H9 (cell line): ENCODE data around the gene SPCS1. TPM values are rescaled to one million over a fixed set of nuclear protein-coding genes. Genes with fewer than 3 reads are reported as not detected.

Experiments
- DNase-seq: peaks from one replicate; pipeline ENCODE4 v3.0.0-alpha.2; 2017
- H2AFZ ChIP-seq: one replicate; pipeline ENCODE4 v1.6.1; 2013; ENCODE audit warnings: mild to moderate bottlenecking, low read length, control low read depth, moderate library complexity
- H2AK5ac ChIP-seq: 2 replicates; pipeline ENCODE4 v1.6.1; 2013; ENCODE audit warnings: low read length, control low read depth, mixed read lengths; ENCODE audit not compliant: insufficient read length
- H2BK120ac ChIP-seq: one replicate; pipeline ENCODE4 v1.6.1; 2013; ENCODE audit warnings: low read depth, mild to moderate bottlenecking, low read length, control low read depth, inconsistent platforms; ENCODE audit not compliant: poor library complexity, severe bottlenecking
- H2BK12ac ChIP-seq: 2 replicates; pipeline ENCODE4 v1.6.1; 2013; ENCODE audit warnings: low read length, control low read depth, mixed read lengths, low read depth; ENCODE audit not compliant: insufficient read length
- H2BK15ac ChIP-seq: 2 replicates; pipeline ENCODE4 v1.6.1; 2013; ENCODE audit warnings: low read depth, low read length, control low read depth
- H2BK20ac ChIP-seq: one replicate; pipeline ENCODE4 v1.6.1; 2013; ENCODE audit warnings: low read depth, mild to moderate bottlenecking, low read length, control low read depth, inconsistent platforms; ENCODE audit not compliant: poor library complexity, severe bottlenecking
- H2BK5ac ChIP-seq: 2 replicates; pipeline ENCODE4 v1.6.1; 2013; ENCODE audit warnings: low read length, control low read depth, mixed read lengths; ENCODE audit not compliant: insufficient read length
- H3K14ac ChIP-seq: 2 replicates; pipeline ENCODE4 v1.6.1; 2013; ENCODE audit warnings: low read length, control low read depth; ENCODE audit not compliant: insufficient read depth
- H3K18ac ChIP-seq: 2 replicates; pipeline ENCODE4 v1.6.1; 2013; ENCODE audit warnings: low read depth, mild to moderate bottlenecking, mixed read lengths, low read length, control low read depth; ENCODE audit not compliant: insufficient read length
- H3K23ac ChIP-seq: 2 replicates; pipeline ENCODE4 v1.6.1; 2013; ENCODE audit warnings: low read length, control low read depth, mixed read lengths, low read depth; ENCODE audit not compliant: insufficient read length
- H3K23me2 ChIP-seq: 2 replicates; pipeline ENCODE4 v1.6.1; 2013; ENCODE audit warnings: low read depth, mild to moderate bottlenecking, mixed read lengths, low read length, control low read depth; ENCODE audit not compliant: insufficient read length, poor library complexity, severe bottlenecking
- H3K27ac ChIP-seq: 2 replicates; pipeline ENCODE4 v1.5.1; 2013; ENCODE audit warnings: low read length, control low read depth, mixed read lengths, low read depth; ENCODE audit not compliant: insufficient read length
- H3K27me3 ChIP-seq: 2 replicates; pipeline ENCODE4 v1.6.1; 2013; ENCODE audit warnings: low read length, control low read depth, inconsistent platforms; ENCODE audit not compliant: insufficient read depth
- H3K4ac ChIP-seq: 2 replicates; pipeline ENCODE4 v1.6.1; 2013; ENCODE audit warnings: low read depth, mild to moderate bottlenecking, control low read depth, inconsistent platforms, low read length, moderate library complexity
- H3K4me1 ChIP-seq: 2 replicates; pipeline ENCODE4 v1.6.1; 2013; ENCODE audit warnings: low read length, control low read depth, inconsistent platforms; ENCODE audit not compliant: insufficient read depth
- H3K4me2 ChIP-seq: 2 replicates; pipeline ENCODE4 v1.6.1; 2013; ENCODE audit warnings: low read length, control low read depth, mixed read lengths; ENCODE audit not compliant: insufficient read length, insufficient read depth
- H3K56ac ChIP-seq: 2 replicates; pipeline ENCODE4 v1.6.1; 2013; ENCODE audit warnings: low read depth, mild to moderate bottlenecking, mixed read lengths, low read length, control low read depth; ENCODE audit not compliant: insufficient read length
- H3K79me1 ChIP-seq: 2 replicates; pipeline ENCODE4 v1.6.1; 2013; ENCODE audit warnings: low read depth, mild to moderate bottlenecking, moderate library complexity, low read length, control low read depth, inconsistent platforms; ENCODE audit not compliant: insufficient read depth, poor library complexity, severe bottlenecking
- H3K79me2 ChIP-seq: 2 replicates; pipeline ENCODE4 v1.6.1; 2013; ENCODE audit warnings: low read length, control low read depth, inconsistent platforms; ENCODE audit not compliant: insufficient read depth
- H3K9ac ChIP-seq: 2 replicates; pipeline ENCODE4 v1.6.1; 2013; ENCODE audit warnings: low read length, control low read depth, mixed read lengths; ENCODE audit not compliant: insufficient read length; ENCODE audit errors: extremely low read depth
- H3K9me3 ChIP-seq: one replicate; pipeline ENCODE4 v1.6.1; 2013; ENCODE audit warnings: low read depth, low read length, inconsistent platforms; ENCODE audit not compliant: control insufficient read depth
- H3T11ph ChIP-seq: one replicate; pipeline ENCODE4 v1.6.1; 2013; ENCODE audit warnings: mild to moderate bottlenecking, low read length, control low read depth, inconsistent platforms
- H4K20me1 ChIP-seq: one replicate; pipeline ENCODE4 v1.6.1; 2013; ENCODE audit not compliant: control insufficient read depth, insufficient read length, insufficient read depth
- H4K5ac ChIP-seq: 2 replicates; pipeline ENCODE4 v1.6.1; 2013; ENCODE audit warnings: low read depth, mild to moderate bottlenecking, mixed read lengths, low read length, control low read depth; ENCODE audit not compliant: insufficient read length
- H4K8ac ChIP-seq: replicated peaks from 2 replicates; pipeline ENCODE4 v1.6.1; 2013; ENCODE audit warnings: low read length, control low read depth, mixed read lengths, low read depth; ENCODE audit not compliant: insufficient read length
- H4K91ac ChIP-seq: 2 replicates; pipeline ENCODE4 v1.6.1; 2013; ENCODE audit warnings: low read depth, mild to moderate bottlenecking, moderate library complexity, mixed read lengths, low read length, control low read depth; ENCODE audit not compliant: insufficient read length
- H3K27ac Mint-ChIP-seq, 3 experiments: 2 replicates in 2 of 3; 3 replicates in 1 of 3; pipeline ENCODE4 v1.8.0; 2020 to 2021; ENCODE audit warnings: mixed read lengths in 3 of 3, mild to moderate bottlenecking in 1 of 3, moderate library complexity in 1 of 3
- H3K27me3 Mint-ChIP-seq: 2 replicates; pipeline ENCODE4 v1.8.0; 2021; ENCODE audit warnings: low read depth, mild to moderate bottlenecking, moderate library complexity, mixed read lengths
- H3K36me3 Mint-ChIP-seq, 3 experiments: 2 replicates in 2 of 3; 3 replicates in 1 of 3; pipeline ENCODE4 v1.8.0; 2020 to 2021; ENCODE audit warnings: low read depth in 3 of 3, mixed read lengths in 3 of 3; ENCODE audit not compliant: insufficient read depth in 1 of 3
- H3K4me1 Mint-ChIP-seq, 2 experiments: 2 replicates each; pipeline ENCODE4 v1.8.0; 2020; ENCODE audit warnings: mixed read lengths in 2 of 2
- H3K4me3 Mint-ChIP-seq, 2 experiments: 2 replicates in 1 of 2; 3 replicates in 1 of 2; pipeline ENCODE4 v1.8.0; 2020 to 2021; ENCODE audit warnings: mild to moderate bottlenecking in 2 of 2, mixed read lengths in 2 of 2, moderate library complexity in 1 of 2
- H3K9me3 Mint-ChIP-seq, 2 experiments: 2 replicates in 1 of 2; 3 replicates in 1 of 2; pipeline ENCODE4 v1.8.0; 2020; ENCODE audit warnings: mild to moderate bottlenecking in 2 of 2, mixed read lengths in 2 of 2, moderate library complexity in 1 of 2
- WGBS: extraction: QIAGEN DNeasy Blood & Tissue Kit; methylation state at CpG from one replicate; pipeline ENCODE4 v1.1.7; 2013; ENCODE audit warnings: missing lambda C conversion rate, low lambda C conversion rate, mixed read lengths; ENCODE audit not compliant: insufficient read length; ENCODE audit errors: extremely low coverage; 5-methylcytosine and 5-hydroxymethylcytosine counted together
- total RNA-seq: library from RNA; stranded (reverse); gene quantifications from 2 replicates; pipeline ENCODE4 v1.2.1, GENCODE V29; 2021
- TF ChIP-seq, protein P1 (sequence below): fragments of 200-600 bp; sonication (generic); conservative IDR thresholded peaks from 3 replicates; pipeline ENCODE4 v1.8.0; 2021; ENCODE audit warnings: antibody characterized with exemption, mild to moderate bottlenecking

Gene SPCS1
- total RNA-seq, 1 experiment from 2014 or later = 106 TPM

DNA sequence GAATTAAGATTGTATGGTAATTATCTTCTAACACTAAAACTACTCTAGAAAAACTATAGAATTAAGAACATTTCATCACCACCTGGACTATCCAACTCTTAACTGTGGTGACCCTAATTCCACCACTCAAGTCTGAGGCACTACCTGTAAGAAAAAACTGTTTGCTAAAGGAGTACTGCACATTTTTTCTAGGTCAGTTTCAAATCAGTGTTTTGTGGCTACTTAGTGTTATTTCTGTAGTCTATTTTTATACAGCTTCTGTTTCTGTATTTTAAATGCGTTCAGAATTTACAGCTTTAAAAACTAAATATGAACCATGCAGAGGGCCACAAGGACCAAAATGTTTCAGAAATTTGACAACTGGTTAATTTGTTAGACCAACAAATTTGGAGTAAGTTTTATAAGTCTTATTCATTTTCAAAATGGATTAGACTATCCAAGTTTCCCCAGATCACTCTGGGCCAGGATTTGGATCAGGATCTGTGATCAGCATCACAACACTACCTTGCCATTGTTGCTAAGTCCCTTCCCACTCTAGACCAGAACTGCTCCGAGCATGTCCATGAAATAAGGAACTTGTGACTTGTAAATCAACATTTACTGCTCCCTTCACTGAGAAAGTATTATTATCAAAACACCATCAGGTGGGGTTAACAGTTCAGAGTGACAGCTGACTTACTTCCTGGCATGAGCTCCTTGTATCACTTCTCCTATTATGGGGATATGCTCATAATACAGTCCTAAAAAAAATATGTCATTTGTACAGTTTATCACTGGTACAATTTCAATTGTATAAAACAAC, 8.9 kb upstream of the SPCS1 start:
- Histone ChIP-seq H3K56ac (no peak overlapping the region), H3K23ac (no peak overlapping the region), H3K23me2 (no peaks in the 10 kb centered on the region), H3K4me1 (no peaks in the 10 kb centered on the region), H3K27ac (no peak overlapping the region), H2BK15ac (no peak overlapping the region), H2BK5ac (no peak overlapping the region), H3K18ac (no peak overlapping the region), H4K8ac (no peak overlapping the region), H3K4me2 (no peak overlapping the region), H2AK5ac (no peak overlapping the region), H4K20me1 (no peaks in the 10 kb centered on the region), H2BK12ac (no peak overlapping the region), H3K9ac (no peak overlapping the region), H4K91ac (no peak overlapping the region), H3K79me2 (no peaks in the 10 kb centered on the region), H3K4ac (no peak overlapping the region), H3K27me3 (no peaks in the 10 kb centered on the region), H3K9me3 (no peaks in the 10 kb centered on the region), H2BK120ac (no peak overlapping the region), H4K5ac (no peak overlapping the region), H3K79me1 (no peaks in the 10 kb centered on the region), H2AFZ (no peak overlapping the region), H3T11ph (no peak overlapping the region), H3K14ac (no peak overlapping the region), H2BK20ac (no peak overlapping the region)
- peaks cover 27 to 60% (median 50%) of the 10 kb centered on the region in 3 experiments; a peak in 6 of 7 replicates for H3K36me3 Mint-ChIP-seq
- H3K27me3 Mint-ChIP-seq = no peaks in the 10 kb centered on the region
- no peaks in the 10 kb centered on the region for H3K4me1 Mint-ChIP-seq
- TF ChIP-seq, protein P1, sequence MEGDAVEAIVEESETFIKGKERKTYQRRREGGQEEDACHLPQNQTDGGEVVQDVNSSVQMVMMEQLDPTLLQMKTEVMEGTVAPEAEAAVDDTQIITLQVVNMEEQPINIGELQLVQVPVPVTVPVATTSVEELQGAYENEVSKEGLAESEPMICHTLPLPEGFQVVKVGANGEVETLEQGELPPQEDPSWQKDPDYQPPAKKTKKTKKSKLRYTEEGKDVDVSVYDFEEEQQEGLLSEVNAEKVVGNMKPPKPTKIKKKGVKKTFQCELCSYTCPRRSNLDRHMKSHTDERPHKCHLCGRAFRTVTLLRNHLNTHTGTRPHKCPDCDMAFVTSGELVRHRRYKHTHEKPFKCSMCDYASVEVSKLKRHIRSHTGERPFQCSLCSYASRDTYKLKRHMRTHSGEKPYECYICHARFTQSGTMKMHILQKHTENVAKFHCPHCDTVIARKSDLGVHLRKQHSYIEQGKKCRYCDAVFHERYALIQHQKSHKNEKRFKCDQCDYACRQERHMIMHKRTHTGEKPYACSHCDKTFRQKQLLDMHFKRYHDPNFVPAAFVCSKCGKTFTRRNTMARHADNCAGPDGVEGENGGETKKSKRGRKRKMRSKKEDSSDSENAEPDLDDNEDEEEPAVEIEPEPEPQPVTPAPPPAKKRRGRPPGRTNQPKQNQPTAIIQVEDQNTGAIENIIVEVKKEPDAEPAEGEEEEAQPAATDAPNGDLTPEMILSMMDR = no peak
- H3K4me3 Mint-ChIP-seq = no peak overlapping the region
- no CpG with 5 or more reads among the region's 2 CpGs for WGBS
- H3K27ac Mint-ChIP-seq = peak overlapping the region in 2 of 3 experiments; percentile 15 to 48; a peak in 2 of 7 replicates
- DNase-seq = no peak
- H3K9me3 Mint-ChIP-seq = no peaks in the 10 kb centered on the region
